Endodermal cell (in vitro differentiated cells): ENCODE results near the gene ALKBH8. TPM values are rescaled to one million over a fixed set of nuclear protein-coding genes. Genes with fewer than 3 reads are reported as not detected.

Source experiments
- DNase-seq: peaks from one replicate; pipeline ENCODE4 v3.0.0-alpha.2; 2017
- H3K27ac ChIP-seq: 2 replicates; pipeline ENCODE4 v1.5.1; 2013; ENCODE audit warnings: mild to moderate bottlenecking, low read depth, low read length, moderate library complexity
- H3K27me3 ChIP-seq: 2 replicates; pipeline ENCODE4 v1.6.1; 2013; ENCODE audit warnings: mild to moderate bottlenecking, low read length, moderate library complexity; ENCODE audit not compliant: insufficient read depth, control insufficient read depth, poor library complexity, severe bottlenecking
- H3K36me3 ChIP-seq: 2 replicates; pipeline ENCODE4 v1.7.0; 2013; ENCODE audit warnings: mild to moderate bottlenecking, low read length, moderate library complexity; ENCODE audit not compliant: control insufficient read depth, insufficient read depth
- H3K4me1 ChIP-seq: one replicate; pipeline ENCODE4 v1.7.0; 2013; ENCODE audit warnings: low read length; ENCODE audit not compliant: control insufficient read depth, insufficient read depth
- H3K4me3 ChIP-seq: 2 replicates; pipeline ENCODE4 v1.5.1; 2013; ENCODE audit warnings: mild to moderate bottlenecking, low read length, moderate library complexity
- H3K9ac ChIP-seq: 2 replicates; pipeline ENCODE4 v1.6.1; 2013; ENCODE audit warnings: mild to moderate bottlenecking, low read length, moderate library complexity; ENCODE audit not compliant: poor library complexity, severe bottlenecking; ENCODE audit errors: extremely low read depth
- H3K9me3 ChIP-seq: 2 replicates; pipeline ENCODE4 v1.6.1; 2013; ENCODE audit warnings: mild to moderate bottlenecking, low read length, moderate library complexity; ENCODE audit not compliant: control insufficient read depth
- H3K27ac Mint-ChIP-seq: 2 replicates; pipeline ENCODE4 v1.8.0; 2020; ENCODE audit warnings: mixed read lengths
- H3K27me3 Mint-ChIP-seq: 2 replicates; pipeline ENCODE4 v1.8.0; 2021; ENCODE audit warnings: mild to moderate bottlenecking, mixed read lengths; ENCODE audit not compliant: insufficient read depth
- H3K36me3 Mint-ChIP-seq: 2 replicates; pipeline ENCODE4 v1.8.0; 2020; ENCODE audit warnings: low read depth, mixed read lengths
- H3K4me1 Mint-ChIP-seq: 2 replicates; pipeline ENCODE4 v1.8.0; 2020; ENCODE audit warnings: mixed read lengths
- H3K4me3 Mint-ChIP-seq: 2 replicates; pipeline ENCODE4 v1.8.0; 2020; ENCODE audit warnings: mild to moderate bottlenecking, moderate library complexity, mixed read lengths
- H3K9me3 Mint-ChIP-seq: 2 replicates; pipeline ENCODE4 v1.8.0; 2020; ENCODE audit warnings: mild to moderate bottlenecking, mixed read lengths
- WGBS, 2 experiments: methylation state at CpG; one replicate each; pipeline versions ENCODE4 v1.1.5 to v1.1.7; 2013; ENCODE audit warnings: missing lambda C conversion rate in 2 of 2, mixed read lengths in 1 of 2; ENCODE audit not compliant: insufficient coverage in 1 of 2, insufficient read length in 1 of 2; 5-methylcytosine and 5-hydroxymethylcytosine counted together
- total RNA-seq, 2 donors: library from RNA; stranded (reverse); fragmentation: NEBNext Ultra II Directional in 1 of 2; extraction: Animal tissue kit (Norgen Biotek cat#: 25700) in 1 of 2; gene quantifications; 2 replicates in 1 of 2; 3 replicates in 1 of 2; pipeline ENCODE4 v1.2.1, GENCODE V29; 2021
- TF ChIP-seq, protein P1 (sequence below): fragments of 200-600 bp; sonication (generic); conservative IDR thresholded peaks from 2 replicates; pipeline ENCODE4 v1.5.0; 2021; ENCODE audit warnings: antibody characterized with exemption, mild to moderate bottlenecking

The ALKBH8 gene
- total RNA-seq, 2 donors from 2014 or later = 7.6 to 9.3 TPM

DNA sequence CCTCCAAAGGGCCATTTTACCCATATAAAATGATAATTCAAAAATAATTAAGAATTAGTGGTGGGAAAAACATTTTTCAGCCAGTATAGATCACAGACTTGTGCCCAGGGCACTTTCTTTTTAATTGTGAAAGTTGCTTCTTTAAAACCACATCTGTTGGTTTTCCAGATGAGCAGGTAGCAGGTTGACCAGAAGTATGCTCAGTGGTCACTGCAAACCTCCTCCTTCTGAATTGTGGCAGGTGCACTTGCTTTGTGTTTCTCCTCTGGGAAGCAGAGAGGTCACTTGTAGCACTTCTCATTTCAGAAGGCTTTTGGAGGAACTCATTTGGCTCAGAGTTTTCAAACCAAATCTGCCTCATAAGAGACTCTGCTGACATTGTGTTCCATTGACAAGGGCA lies 83.3 kb downstream of the ALKBH8 start:
- TF ChIP-seq, protein P1, sequence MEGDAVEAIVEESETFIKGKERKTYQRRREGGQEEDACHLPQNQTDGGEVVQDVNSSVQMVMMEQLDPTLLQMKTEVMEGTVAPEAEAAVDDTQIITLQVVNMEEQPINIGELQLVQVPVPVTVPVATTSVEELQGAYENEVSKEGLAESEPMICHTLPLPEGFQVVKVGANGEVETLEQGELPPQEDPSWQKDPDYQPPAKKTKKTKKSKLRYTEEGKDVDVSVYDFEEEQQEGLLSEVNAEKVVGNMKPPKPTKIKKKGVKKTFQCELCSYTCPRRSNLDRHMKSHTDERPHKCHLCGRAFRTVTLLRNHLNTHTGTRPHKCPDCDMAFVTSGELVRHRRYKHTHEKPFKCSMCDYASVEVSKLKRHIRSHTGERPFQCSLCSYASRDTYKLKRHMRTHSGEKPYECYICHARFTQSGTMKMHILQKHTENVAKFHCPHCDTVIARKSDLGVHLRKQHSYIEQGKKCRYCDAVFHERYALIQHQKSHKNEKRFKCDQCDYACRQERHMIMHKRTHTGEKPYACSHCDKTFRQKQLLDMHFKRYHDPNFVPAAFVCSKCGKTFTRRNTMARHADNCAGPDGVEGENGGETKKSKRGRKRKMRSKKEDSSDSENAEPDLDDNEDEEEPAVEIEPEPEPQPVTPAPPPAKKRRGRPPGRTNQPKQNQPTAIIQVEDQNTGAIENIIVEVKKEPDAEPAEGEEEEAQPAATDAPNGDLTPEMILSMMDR = no peak
- DNase-seq = no peak
- no peaks in the 10 kb centered on the region for H3K36me3 ChIP-seq
- H3K36me3 Mint-ChIP-seq = no peaks in the 10 kb centered on the region
- no peaks in the 10 kb centered on the region for H3K4me1 ChIP-seq
- H3K27me3 ChIP-seq = no peaks in the 10 kb centered on the region
- no peaks in the 10 kb centered on the region for H3K27me3 Mint-ChIP-seq
- no peak overlapping the region for H3K9ac ChIP-seq
- no peaks in the 10 kb centered on the region for H3K9me3 Mint-ChIP-seq
- H3K4me3 Mint-ChIP-seq = no peak overlapping the region
- no peak overlapping the region for H3K4me3 ChIP-seq
- H3K27ac Mint-ChIP-seq = no peak overlapping the region
- H3K9me3 ChIP-seq = no peaks in the 10 kb centered on the region
- H3K27ac ChIP-seq = no peak overlapping the region
- H3K4me1 Mint-ChIP-seq = no peaks in the 10 kb centered on the region

DNA sequence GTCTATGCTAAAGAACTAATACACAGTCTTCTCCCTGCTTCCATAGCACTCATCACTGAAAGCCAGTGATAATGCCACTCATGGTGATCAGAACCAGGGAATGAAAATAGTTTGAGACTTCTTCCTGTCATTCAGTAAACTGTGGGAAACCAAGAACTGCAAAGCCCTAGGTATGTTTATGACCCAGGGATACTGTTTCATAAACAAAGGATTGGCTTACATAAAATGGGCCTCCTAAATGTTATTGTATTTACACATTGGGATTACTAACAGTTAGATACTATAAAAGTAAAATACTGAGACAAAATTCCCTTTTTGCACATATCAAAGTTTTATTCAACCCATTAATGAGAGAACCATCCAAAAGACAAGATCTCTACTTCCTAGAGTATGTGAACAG lies 86.6 kb downstream of the ALKBH8 start:
- Mint-ChIP-seq H3K4me3 (no peak overlapping the region), H3K4me1 (no peaks in the 10 kb centered on the region), H3K9me3 (no peaks in the 10 kb centered on the region), H3K27ac (no peak overlapping the region), H3K27me3 (no peaks in the 10 kb centered on the region), H3K36me3 (no peaks in the 10 kb centered on the region)
- TF ChIP-seq, protein P1 = no peak
- Histone ChIP-seq H3K27ac (no peak overlapping the region), H3K9me3 (no peaks in the 10 kb centered on the region), H3K4me3 (no peak overlapping the region), H3K9ac (no peak overlapping the region), H3K36me3 (no peaks in the 10 kb centered on the region), H3K27me3 (no peaks in the 10 kb centered on the region), H3K4me1 (no peaks in the 10 kb centered on the region)
- DNase-seq = no peak

DNA sequence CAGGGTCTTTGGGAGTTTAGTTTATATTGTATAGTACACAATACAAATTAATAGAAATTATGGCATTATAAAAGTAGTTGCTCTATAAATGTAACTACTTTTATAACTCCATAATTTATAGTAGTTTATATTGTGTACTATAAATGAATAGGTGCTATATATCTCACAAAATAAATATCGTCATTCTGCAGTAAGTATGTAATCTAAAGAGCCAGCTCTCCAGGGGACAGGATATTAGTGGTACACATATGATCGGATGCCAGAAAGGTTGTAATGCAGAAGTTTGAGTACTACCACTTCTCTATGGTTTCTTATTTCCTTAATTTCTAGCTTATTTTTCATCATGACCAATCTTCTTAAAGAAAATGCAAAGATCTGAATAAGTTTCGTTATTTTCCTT lies 87.7 kb downstream of the ALKBH8 start:
- TF ChIP-seq, protein P1 = no peak
- Mint-ChIP-seq H3K27me3 (no peaks in the 10 kb centered on the region), H3K4me1 (no peaks in the 10 kb centered on the region), H3K9me3 (no peaks in the 10 kb centered on the region), H3K4me3 (no peak overlapping the region), H3K36me3 (no peaks in the 10 kb centered on the region), H3K27ac (no peak overlapping the region)
- H3K4me3 ChIP-seq = no peak overlapping the region
- no peak overlapping the region for H3K9ac ChIP-seq
- WGBS, 2 experiments = 93% methylated on average over 3 of the region's 3 CpGs; no CpG with 5 or more reads in 1 of the 2 experiments
- no peaks in the 10 kb centered on the region for H3K4me1 ChIP-seq
- no peaks in the 10 kb centered on the region for H3K9me3 ChIP-seq
- no peak overlapping the region for H3K27ac ChIP-seq
- H3K27me3 ChIP-seq = no peaks in the 10 kb centered on the region
- no peak for DNase-seq
- H3K36me3 ChIP-seq = no peaks in the 10 kb centered on the region
